Measurements from ENCODE around the gene RPL13.

RPL13 gene

DNA sequence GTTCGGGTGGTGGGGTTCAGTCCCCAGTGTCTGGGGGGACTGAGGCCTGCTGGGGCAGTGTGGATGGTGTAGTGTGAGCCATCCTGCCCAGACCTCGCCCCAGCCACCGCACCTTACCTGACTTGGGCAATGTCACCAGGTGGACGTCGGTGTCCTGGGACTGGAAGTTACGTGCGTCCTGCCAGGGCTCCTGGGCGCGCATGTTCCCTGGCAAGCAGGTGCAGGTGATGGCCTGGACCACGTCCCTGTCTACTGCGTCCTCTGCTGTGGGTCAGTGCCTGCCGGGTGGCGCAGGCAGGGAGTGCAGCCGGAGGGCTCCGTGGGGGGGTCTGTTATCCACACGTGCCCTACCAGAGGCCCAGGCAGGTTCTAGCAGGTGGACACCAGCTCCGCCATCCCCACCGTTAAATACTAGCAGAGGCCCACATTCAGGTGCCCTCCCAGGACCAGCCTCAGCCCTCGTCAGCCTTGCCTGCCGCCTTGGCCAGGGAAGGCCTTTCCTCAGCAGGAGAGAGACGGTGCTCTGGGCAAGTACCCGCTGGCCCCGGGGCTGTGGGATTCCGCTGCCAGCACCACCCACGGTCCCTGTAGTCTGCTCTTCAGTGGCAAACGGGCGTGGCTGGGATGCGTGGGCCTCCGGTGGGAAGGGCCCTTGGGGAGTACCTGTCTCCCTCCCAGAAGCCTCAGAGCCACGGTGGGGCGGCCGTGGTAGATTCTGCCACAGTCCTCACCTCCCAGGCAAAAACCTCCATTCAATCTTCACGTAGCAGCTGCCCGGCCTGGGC lies 44.9 kb downstream of the RPL13 start:
- in situ Hi-C loops (cut with HindIII; ENCODE audit: low pct_ligation_motif_present, low pct_unique_long_range_greater_than_20kb, low sequenced_read_pairs) = no loop called here
- DNase-seq = no peak

DNA sequence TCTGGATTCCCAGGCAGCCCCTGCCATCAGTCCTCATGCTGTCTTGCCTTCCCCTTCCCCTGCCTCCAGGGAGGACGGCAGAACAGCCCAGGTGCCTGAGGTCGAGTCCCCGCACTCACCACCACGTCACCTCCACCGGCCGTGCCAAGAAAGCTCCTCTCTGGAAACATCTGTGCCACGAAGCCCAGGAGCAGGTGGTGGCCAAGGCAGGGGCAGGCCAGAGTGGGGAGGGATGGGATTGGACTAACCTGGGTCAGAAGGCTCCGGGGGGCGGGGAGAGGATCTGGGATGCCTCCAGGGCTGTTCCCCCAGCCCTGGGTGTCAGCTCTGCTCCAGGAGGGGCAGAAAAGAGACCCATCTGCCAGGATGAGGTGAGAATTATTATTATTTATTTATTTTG lies 45.5 kb downstream of the RPL13 start:
- in situ Hi-C loops (cut with HindIII; ENCODE audit: low pct_ligation_motif_present, low pct_unique_long_range_greater_than_20kb, low sequenced_read_pairs) = no loop called here
- no peak for DNase-seq

DNA sequence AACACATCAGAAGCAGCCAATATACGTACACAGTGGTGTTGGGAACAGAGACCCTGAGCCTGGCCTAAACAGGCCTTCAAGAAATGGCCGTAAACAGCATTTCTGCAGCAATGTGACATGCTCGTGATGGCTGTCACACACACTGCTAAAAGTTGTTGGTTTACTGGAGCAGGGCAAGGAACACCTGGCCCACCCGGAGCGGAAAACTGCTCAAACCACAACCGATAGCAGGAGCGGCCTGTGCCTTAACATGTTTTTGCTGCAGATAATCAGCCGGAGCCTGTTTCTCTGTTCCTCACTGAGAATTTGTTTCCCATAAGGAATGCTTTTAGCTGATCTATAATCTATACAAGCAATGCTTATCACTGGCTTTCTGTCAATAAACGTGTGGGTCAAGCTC lies 47.0 kb downstream of the RPL13 start:
- DNase-seq = no peak
- in situ Hi-C loops (cut with HindIII; ENCODE audit: low pct_ligation_motif_present, low pct_unique_long_range_greater_than_20kb, low sequenced_read_pairs) = no loop called here

DNA sequence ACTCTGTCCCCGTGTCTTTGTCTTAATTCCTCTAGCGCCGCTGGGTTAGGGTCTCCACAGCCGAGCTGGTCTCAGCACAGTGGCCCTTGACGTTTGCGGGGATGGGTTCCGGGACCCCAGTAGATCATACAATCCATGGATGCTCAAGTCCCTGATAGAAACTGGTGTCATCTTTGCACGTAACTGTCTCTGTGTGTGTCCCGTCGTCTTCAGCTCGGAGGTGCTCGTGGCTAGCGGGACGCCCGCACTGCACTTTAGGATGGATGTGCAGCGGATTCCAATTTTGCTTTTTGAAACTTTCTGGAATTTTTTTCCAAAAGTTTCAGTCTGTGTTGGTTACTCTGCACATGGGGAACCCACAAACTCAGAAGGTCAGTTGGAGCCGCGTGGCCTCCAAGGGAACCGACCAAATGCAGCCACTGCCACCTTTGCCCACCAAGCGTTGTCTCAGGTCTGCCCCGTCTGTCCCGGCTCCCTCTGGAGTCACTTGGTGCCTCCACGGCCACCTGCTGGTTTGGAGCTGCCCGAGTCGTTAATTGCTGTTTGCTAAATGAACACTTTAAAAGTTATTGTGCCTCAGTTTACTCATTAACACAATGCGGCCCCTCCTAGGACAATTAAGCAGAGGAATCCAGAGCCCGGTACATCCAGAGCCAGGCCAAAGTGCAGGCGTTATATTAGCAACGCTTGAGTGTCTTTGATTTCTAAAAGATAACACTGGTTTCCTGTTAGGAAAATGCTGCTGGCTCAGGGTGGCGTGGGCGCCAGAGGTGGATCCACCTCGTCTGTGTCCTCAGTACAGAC lies 47.7 kb downstream of the RPL13 start:
- DNase-seq = no peak
- in situ Hi-C loops (cut with HindIII; ENCODE audit: low pct_ligation_motif_present, low pct_unique_long_range_greater_than_20kb, low sequenced_read_pairs) = no loop called here

DNA sequence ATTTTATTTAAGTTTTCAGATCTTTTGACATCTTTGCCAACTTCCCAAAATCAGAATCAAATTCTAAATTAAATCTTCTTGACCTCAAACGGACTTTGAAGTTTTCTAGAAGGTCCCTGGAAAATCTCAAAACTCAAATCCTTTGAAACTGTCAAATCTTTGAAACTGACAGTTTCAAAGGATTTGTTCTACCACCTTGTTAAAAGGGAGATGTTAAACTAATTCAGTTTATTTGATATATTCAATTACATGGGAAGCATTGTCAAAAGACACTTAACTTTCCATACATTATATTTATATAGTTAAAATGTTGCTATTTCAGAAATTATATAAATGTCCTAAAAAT lies 49.6 kb downstream of the RPL13 start:
- DNase-seq = no peak
- in situ Hi-C loops (cut with HindIII; ENCODE audit: low pct_ligation_motif_present, low pct_unique_long_range_greater_than_20kb, low sequenced_read_pairs) = no loop called here

DNA sequence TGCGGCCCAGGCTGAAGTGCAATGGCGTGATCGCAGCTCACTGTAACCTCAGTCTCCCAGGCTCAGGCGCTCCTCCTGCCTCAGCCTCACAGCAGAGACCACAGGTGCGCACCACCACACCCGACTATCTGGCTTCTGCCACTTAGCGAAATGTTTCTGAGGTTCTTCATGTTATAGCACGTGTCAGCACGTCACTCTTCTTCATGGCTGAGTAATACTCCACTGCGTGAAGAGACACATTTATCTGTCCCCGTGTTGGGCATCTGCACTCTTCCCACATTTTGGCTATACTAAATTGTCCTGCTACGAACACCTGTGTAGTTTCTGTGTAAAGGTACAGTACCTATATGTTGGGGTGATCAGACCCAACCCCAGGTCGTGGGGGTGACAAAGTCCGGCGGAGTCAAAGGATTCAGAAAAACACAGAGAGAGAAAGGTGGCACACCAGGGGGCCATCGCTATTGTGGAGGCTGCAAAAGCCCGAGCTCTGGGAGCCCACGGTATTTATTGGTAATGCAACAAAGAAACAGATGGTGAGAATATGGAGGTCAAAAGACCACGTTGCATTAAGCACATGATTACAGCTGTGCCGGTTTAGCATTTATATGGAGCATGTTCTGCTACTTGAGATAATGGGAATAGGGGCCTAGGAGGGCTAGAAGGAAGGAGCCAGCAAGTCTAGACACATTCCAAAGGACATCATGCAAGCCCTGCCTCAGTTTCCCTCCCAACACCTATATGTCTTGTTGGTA lies 52.1 kb downstream of the RPL13 start:
- no peak for DNase-seq
- in situ Hi-C loops (cut with HindIII; ENCODE audit: low pct_ligation_motif_present, low pct_unique_long_range_greater_than_20kb, low sequenced_read_pairs) = no loop called here

DNA sequence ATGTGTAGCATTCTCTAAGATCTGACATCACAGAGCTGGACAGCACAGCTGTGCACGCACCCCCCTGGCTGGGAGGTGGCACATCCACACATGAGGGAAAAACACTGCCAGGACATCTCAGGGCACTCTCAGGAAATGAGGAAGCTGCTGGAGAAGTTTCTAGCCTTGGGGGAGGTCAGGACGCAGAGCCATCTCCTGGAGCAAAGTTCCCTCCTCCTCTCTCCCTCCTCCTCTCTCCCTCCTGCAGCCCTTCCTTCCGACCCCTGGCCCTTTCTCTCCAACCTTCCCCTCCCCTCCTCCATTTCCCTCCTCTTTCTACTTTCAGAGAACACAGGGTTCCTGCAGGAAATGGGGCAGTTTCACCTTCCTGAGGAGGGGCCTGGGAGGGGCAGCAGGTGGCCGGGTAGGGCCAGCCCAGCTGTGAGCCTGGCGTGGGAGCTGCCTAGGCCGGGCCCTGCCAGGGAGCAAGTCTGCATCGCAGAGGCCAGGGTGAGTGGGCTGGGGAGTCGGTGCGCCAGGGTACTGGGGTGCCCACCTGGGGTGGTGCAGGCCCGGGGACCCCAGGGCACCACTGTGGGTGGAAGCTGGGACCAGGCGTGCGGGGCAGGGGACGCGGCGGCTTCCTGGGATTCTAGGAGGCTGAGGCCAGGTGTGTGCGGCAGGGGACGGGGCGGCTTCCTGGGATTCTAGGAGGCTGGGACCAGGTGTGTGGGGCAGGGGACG lies 52.9 kb downstream of the RPL13 start, which contains the start of gene DPEP1:
DPEP1 (plus strand) TSS at position 412 of the 723 bp plus-strand sequence. CDS start 16,769 bp downstream, outside the sequence.
- in situ Hi-C loops (cut with HindIII; ENCODE audit: low pct_ligation_motif_present, low pct_unique_long_range_greater_than_20kb, low sequenced_read_pairs) = no loop called here
- DNase-seq = no peak

DNA sequence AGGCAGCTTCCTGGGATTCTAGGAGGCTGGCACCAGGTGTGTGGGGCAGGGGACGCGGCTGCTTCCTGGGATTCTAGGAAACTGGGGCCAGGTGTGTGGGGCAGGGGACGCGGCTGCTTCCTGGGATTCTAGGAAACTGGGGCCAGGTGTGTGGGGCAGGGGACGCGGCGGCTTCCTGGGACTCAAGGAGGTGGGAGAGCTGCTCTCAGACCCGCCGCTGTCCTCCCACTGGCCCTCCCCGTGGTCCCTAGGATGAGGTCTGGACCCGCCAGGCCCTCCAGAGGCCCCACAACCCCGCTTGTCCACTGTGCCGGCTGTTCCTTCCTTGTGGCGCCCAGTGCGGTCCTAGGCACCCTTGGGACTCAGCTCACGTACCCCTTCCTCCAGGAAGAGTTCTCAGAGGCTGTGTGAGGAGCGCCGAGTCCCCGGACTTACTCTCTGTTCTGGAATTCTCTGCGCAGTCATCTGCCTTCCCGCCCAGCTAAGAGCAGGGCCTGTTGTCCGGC lies 53.5 kb downstream of the RPL13 start:
- in situ Hi-C loops (cut with HindIII; ENCODE audit: low pct_ligation_motif_present, low pct_unique_long_range_greater_than_20kb, low sequenced_read_pairs) = no loop called here
- no peak for DNase-seq

Data from ACHN (cell line).